ENCODE measurements around the gene ANKRD35.
"Not testable (repeated sequence)": the region's sequence is repeated elsewhere in the genome, so short reads cannot be mapped to it uniquely, and the experiment has no call there.

Gene ANKRD35

DNA sequence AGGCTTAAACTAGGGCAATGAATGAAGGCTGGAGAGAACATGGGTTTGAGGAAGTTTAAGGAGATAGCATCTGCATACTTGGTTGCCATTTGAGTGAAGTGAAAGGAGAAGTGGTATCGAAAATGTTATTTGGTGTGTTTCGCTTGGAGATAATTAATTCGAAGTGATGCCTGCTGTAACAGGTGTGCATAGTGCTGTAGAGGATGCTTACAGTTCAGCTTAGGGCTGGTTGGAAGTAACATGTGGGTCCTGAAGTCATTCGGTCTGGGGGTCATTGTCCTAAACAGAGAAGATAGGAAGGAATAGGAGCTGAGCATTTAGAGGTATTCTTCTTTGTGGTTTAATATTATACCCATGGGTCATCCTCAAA lies 40.5 kb downstream of the ANKRD35 start:
- H3K36me3 ChIP-seq: peaks cover 69% of the 10 kb centered on the region

DNA sequence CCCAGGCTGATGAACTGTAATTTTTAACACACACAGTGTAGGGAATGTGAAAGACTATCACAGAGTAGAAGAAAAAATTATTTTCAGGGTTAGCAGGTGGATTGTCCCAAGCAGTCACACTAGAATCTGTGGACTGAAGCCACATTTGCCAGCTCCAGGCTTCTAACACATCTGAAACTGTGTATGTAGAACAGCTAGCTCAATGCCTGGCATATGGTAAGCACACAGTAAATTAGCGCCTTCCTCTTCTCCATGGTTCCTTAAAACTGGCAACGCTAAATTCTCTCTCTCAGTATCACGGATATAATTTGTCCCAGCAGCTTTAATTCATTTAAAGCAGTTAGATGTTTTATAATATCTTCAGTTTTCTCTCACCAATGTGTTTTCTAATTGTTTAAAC lies 42.6 kb downstream of the ANKRD35 start:
- Histone ChIP-seq H3K9ac (no peak overlapping the region), H3K9me3 (no peaks in the 10 kb centered on the region), H3K4me2 (no peak overlapping the region), H3K27me3 (no peaks in the 10 kb centered on the region), H3K4me3 (no peak overlapping the region), H3K27ac (no peak overlapping the region), H4K20me1 (no peaks in the 10 kb centered on the region), H3K4me1 (peaks cover 22% of the 10 kb centered on the region), H3K36me3 (peaks cover 69% of the 10 kb centered on the region)
- no peak for TF ChIP-seq Cebpa-rat (IDR thresholded peaks at IDR 0.05)

More for the DNA sequence above, 40.5 kb downstream of the ANKRD35 start:
- H4K20me1 ChIP-seq: no peaks in the 10 kb centered on the region
- no peaks in the 10 kb centered on the region for H3K27me3 ChIP-seq
- no peak for TF ChIP-seq Cebpa-rat (IDR thresholded peaks at IDR 0.05)
- H3K4me1 ChIP-seq: peaks cover 22% of the 10 kb centered on the region
- peak overlapping the region; percentile 81; the same call in 1 of the 2 replicates for H3K9ac ChIP-seq
- H3K4me2 ChIP-seq: peak overlapping the region; percentile 96
- peak overlapping the region; percentile 73 for H3K4me3 ChIP-seq
- H3K27ac ChIP-seq: no peak overlapping the region
- no peaks in the 10 kb centered on the region for H3K9me3 ChIP-seq

DNA sequence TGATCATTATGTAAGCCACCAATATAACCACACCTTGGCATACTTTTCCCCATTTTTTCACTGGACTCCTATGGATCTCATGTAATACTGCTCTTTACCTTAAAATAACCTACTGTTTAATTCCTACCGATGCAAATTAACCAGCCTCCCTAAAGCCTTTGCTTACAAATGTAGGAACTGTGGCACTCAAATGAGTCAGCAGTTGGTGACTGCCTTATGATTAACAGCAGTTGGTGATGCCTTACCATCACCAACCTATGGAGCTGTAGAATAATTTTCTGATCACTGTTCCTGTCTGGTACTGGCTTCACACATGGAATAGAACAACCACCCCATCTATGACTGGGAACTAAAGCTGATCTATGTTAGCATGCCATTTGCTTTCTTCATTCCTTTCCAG lies 48.0 kb downstream of the ANKRD35 start:
- no peaks in the 10 kb centered on the region for H3K4me1 ChIP-seq
- H3K27ac ChIP-seq: no peak overlapping the region
- no peak overlapping the region for H3K4me2 ChIP-seq
- H3K36me3 ChIP-seq: peaks cover 100% of the 10 kb centered on the region
- H3K9ac ChIP-seq: no peak overlapping the region
- H4K20me1 ChIP-seq: no peaks in the 10 kb centered on the region
- H3K4me3 ChIP-seq: no peak overlapping the region
- TF ChIP-seq Cebpa-rat (IDR thresholded peaks at IDR 0.05): no peak
- no peaks in the 10 kb centered on the region for H3K9me3 ChIP-seq
- H3K27me3 ChIP-seq: no peaks in the 10 kb centered on the region

DNA sequence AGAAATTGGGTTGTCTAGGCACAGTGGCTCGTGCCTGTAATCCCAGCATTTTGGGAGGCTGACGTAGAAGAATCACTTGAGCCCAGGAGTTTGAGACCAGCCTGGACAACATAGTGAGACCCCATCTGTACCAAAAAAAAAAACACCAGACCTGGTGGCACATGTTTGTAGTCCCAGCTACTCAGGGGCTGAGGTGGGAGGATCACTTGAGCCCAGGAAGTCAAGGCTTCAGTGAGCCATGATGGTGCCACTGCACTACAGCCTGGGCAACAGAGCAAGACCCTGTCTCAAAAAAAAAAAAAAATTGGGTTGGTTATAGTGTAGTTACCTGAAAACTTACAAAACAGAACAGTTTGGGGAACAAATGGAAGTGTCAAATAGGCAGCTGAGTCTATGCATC lies 54.9 kb downstream of the ANKRD35 start:
- Histone ChIP-seq H3K36me3 (peaks cover 100% of the 10 kb centered on the region), H4K20me1 (peaks cover 19% of the 10 kb centered on the region; the same call in 1 of the 2 replicates)
- H3K4me2 ChIP-seq, H3K4me1 ChIP-seq, H3K27me3 ChIP-seq, H3K9ac ChIP-seq, H3K27ac ChIP-seq, H3K4me3 ChIP-seq, H3K9me3 ChIP-seq: not testable (repeated sequence)

DNA sequence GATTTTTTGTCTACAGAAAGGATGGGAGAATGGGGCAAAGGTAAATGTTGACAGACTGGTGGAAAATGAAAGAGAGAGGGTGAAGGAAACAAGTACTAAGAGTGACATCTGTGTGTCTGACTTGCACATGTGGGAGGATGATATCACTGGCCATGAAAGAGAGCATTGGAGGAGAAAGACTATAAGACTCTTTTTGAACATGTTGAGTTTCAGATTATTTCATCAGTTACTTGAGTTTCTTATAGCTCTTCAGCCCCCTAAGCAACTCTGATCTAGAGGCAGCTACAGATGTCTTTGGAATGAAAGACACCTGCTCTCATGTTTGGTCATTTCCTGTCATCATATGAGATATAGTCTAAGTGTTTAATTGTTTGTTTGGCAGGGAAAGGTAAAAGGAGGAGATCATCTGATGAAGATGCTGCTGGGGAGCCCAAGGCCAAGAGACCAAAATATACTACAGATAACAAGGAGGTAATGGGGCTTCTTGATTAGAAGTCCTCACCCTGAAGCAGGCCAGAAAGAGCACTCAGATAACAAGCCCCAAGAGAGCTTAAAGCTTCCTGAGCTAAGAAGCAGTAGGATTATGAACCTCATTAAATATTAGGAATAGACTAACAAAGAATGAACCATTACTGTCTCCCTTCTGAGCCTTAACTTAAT lies 57.2 kb downstream of the ANKRD35 start:
- Histone ChIP-seq H4K20me1 (peaks cover 30% of the 10 kb centered on the region), H3K27ac (no peak overlapping the region), H3K4me2 (no peak overlapping the region)

DNA sequence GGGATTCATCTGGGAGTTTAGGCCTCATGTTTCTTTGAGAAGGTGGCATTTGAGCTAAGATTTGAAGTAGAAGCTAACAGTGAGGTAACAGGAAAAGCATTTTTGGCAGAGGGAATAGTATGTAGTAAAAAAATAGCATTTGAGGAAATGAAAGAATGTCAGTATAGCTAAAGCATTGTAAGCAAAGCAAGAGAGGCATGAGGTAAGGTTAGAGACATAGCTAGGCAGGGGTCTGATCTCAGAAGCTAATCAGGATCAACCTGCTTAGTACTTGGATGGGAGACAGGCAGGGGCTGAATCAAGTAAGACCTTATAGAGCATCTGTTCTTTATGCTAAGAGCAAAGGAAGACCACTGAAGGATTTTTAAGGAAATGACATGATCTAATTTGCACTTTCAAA lies 57.7 kb downstream of the ANKRD35 start:
- no peak overlapping the region for H3K27ac ChIP-seq
- no peak overlapping the region for H3K4me3 ChIP-seq
- H3K9me3 ChIP-seq: no peaks in the 10 kb centered on the region
- no peaks in the 10 kb centered on the region for H3K27me3 ChIP-seq
- peaks cover 30% of the 10 kb centered on the region for H4K20me1 ChIP-seq
- TF ChIP-seq Cebpa-rat (IDR thresholded peaks at IDR 0.05): no peak
- no peak overlapping the region for H3K9ac ChIP-seq
- H3K4me1 ChIP-seq: peaks cover 14% of the 10 kb centered on the region
- no peak overlapping the region for H3K4me2 ChIP-seq
- peaks cover 75% of the 10 kb centered on the region for H3K36me3 ChIP-seq

More for the DNA sequence above, 57.2 kb downstream of the ANKRD35 start:
- Histone ChIP-seq H3K4me1 (peaks cover 14% of the 10 kb centered on the region), H3K4me3 (no peak overlapping the region), H3K9me3 (no peaks in the 10 kb centered on the region), H3K36me3 (peaks cover 81% of the 10 kb centered on the region), H3K9ac (no peak overlapping the region), H3K27me3 (no peaks in the 10 kb centered on the region)
- no peak for TF ChIP-seq Cebpa-rat (IDR thresholded peaks at IDR 0.05)

DNA sequence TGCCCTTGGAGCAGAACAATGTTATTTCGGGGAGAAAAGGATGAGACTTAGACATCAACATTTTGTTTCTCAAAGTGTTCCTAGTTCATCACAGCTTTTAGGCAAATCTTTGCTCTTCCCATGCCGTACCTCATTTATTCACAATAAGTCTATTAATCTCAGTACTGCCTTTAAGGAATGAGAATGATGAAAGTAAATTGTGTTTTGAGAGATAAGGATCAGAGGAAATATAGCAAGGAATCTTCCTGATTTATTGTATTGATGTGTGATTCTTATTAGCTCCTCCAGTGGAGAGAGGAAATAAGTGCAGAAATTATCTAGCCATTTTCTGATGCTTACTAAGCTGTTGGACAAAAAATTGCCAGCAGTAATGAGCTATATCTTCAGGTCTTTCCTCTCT lies 59.6 kb downstream of the ANKRD35 start:
- Histone ChIP-seq H3K27ac (no peak overlapping the region), H3K36me3 (peaks cover 56% of the 10 kb centered on the region)
- no peak for TF ChIP-seq Cebpa-rat (IDR thresholded peaks at IDR 0.05)

DNA sequence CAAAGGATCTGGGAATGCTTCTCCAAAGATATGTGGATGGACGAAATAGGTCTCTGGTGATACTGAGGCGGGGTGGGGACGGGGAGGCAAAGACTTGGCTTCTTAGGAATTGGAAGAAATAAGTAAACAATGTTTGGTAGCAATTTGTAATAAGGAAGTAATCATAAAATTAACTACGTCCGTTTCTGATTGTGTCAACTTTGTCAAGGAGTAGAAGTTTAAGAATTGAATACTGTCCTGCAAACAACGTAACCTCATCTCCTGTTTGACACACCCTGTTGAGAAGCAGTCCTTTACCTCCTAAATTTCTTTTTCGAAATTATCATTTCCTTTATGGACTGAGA lies 61.2 kb downstream of the ANKRD35 start:
- Histone ChIP-seq H3K4me3 (peak overlapping the region; percentile 90), H3K4me2 (peak overlapping the region; percentile 84), H3K4me1 (peaks cover 14% of the 10 kb centered on the region), H3K9ac (peak overlapping the region; percentile 93), H3K27me3 (no peaks in the 10 kb centered on the region), H3K9me3 (no peaks in the 10 kb centered on the region), H3K27ac (peak overlapping the region; percentile 89), H3K36me3 (peaks cover 41% of the 10 kb centered on the region), H4K20me1 (peaks cover 22% of the 10 kb centered on the region)
- no peak for TF ChIP-seq Cebpa-rat (IDR thresholded peaks at IDR 0.05)

More for the DNA sequence above, 59.6 kb downstream of the ANKRD35 start:
- Histone ChIP-seq H3K4me1 (peaks cover 14% of the 10 kb centered on the region), H3K27me3 (no peaks in the 10 kb centered on the region), H3K9me3 (no peaks in the 10 kb centered on the region), H4K20me1 (peaks cover 22% of the 10 kb centered on the region), H3K9ac (no peak overlapping the region), H3K4me3 (peak overlapping the region; percentile 90; the same call in 1 of the 2 replicates), H3K4me2 (peak overlapping the region; percentile 84)

DNA sequence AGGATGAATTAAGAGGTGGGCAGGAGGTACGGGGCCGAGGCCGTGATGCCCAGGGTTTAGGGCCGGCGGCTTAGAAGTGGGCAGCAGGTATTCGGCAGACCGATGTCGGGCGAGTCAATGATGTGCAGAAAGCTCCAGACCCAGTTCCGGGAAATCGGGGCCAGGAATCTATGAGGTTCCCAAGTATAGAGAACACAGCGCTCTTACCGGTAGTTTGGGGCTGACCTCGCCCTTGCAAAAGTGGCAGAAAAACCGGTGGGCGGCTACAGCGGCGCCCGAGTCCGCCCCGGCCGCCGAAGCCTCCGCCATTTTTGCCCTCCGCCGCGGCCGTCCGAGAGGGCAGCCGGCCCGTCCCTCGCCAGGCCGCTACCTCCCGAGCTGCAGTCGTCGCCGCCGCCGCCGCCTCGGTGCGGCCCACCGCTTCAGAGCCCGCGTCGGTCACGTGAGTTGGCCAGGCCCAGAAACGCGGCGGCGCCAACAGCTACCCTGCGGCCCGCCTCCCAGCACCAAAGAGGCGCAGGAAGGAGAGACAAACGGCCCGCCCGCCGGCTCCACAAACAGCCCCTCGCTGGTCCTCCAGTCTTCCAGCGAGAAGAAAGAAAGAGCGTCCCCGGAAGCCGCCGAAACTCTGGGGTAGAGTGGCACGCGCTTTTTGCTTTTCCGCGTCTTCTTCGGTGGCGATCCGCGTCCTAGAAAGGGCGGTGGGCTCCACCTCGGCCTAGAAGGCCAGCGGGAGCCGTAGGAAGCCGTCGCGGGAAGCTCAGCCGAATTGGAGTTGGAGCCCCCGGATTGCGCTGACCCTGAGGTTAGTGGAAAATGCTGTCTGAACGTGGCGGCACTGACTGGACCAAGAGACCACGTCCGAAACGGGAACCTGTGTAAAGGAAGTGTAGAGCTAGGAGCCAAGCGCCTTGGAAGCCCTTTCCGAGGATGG lies 61.8 kb downstream of the ANKRD35 start, which contains the start of the genes POLR3C and RNF115:
Gene POLR3C (plus strand): TSS at position 636 of the 934 bp plus-strand sequence. CDS start 1,577 bp downstream, outside the sequence.
Gene RNF115 (minus strand): TSS at position 531 of the 934 bp plus-strand sequence. CDS start 222 bp downstream, at position 309.
- peak within 1 kb of the TSS; percentile 84 for H3K4me2 ChIP-seq
- H4K20me1 ChIP-seq: peaks cover 22% of the 10 kb centered on the region
- no peaks in the 10 kb centered on the region for H3K27me3 ChIP-seq
- H3K4me3 ChIP-seq: peak within 1 kb of the TSS; percentile 90
- H3K9ac ChIP-seq: peak within 1 kb of the TSS; percentile 93
- peaks cover 39% of the 10 kb centered on the region for H3K36me3 ChIP-seq
- peaks cover 5% of the 10 kb centered on the region for H3K9me3 ChIP-seq
- peaks cover 14% of the 10 kb centered on the region for H3K4me1 ChIP-seq
- TF ChIP-seq Cebpa-rat (IDR thresholded peaks at IDR 0.05): no peak
- peak within 1 kb of the TSS; percentile 89 for H3K27ac ChIP-seq

DNA sequence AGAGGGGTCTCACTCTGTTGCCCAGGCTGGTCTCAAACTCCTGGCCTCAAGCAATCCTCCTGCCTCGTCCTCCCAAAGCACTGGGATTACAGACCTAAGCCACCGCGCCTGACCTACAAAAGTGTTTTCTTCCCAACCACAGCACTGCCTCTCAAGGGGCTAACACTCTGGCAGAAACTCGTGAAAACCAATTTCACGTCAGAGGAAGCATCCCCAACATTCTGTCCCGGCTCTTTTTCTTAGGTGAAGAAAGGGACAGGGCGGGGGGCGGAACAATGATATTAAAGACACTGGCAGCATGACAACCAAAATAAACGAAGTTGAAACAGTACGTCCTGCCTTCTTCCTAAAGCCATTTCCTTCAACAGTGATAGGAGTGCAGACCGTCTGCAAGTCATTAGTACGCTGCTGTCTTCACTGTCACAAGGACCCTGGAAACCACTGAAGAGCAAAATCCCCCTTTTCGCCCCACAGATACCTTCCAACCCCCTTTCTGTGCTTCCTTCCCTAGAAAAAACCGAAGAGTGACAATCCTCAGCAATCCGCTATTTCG lies 62.8 kb downstream of the ANKRD35 start:
- Histone ChIP-seq H3K4me1 (peaks cover 14% of the 10 kb centered on the region), H3K36me3 (peaks cover 29% of the 10 kb centered on the region), H4K20me1 (peaks cover 15% of the 10 kb centered on the region)
- H3K9me3 ChIP-seq, H3K27ac ChIP-seq, H3K4me3 ChIP-seq, H3K27me3 ChIP-seq, H3K9ac ChIP-seq, H3K4me2 ChIP-seq: not testable (repeated sequence)

DNA sequence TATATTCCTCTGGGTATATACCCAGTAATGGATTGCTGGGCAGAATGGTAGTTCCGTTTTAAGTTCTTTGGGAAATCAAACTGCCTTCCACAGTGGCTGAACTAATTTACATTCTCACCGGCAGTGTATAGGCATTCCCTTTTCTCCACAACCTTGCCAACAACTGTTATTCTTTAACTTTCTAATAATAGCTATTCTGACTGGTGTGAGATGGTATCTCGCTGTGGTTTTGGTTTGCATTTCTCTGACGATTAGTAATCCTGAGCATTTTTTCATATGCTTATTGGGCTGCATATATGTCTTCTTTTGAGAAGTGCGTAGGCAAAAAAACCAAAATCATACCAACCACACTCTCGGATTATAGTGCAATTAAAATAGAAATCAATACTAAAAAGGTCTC lies 67.6 kb downstream of the ANKRD35 start:
- H3K4me3 ChIP-seq, H3K27ac ChIP-seq, H3K9ac ChIP-seq, H4K20me1 ChIP-seq, H3K27me3 ChIP-seq, H3K4me1 ChIP-seq, H3K4me2 ChIP-seq, H3K9me3 ChIP-seq, H3K36me3 ChIP-seq: not testable (repeated sequence)

Measured in BLaER1 (cell line).